Thoracic aorta (tissue), 2 donors: Measurements from ENCODE around the gene MME. TPM values are rescaled to one million over a fixed set of nuclear protein-coding genes. Genes with fewer than 3 reads are reported as not detected.

ENCODE experiments used
- ATAC-seq: fragments of 150-250 bp; one replicate; pipeline ENCODE4 v1.8.0; 2017; ENCODE audit warnings: low read depth; ENCODE audit not compliant: insufficient number of reproducible peaks, low FRiP score
- DNase-seq: peaks from one replicate; pipeline ENCODE4 v3.0.0-alpha.2; 2020; ENCODE audit warnings: low spot score
- H3K27ac ChIP-seq, 2 donors: fragments of 200-600 bp; sonication (generic); 1 replicate in 1 of 2; 2 replicates in 1 of 2; pipeline ENCODE4 v1.5.1; 2016; ENCODE audit warnings: mild to moderate bottlenecking in 2 of 2, moderate library complexity in 2 of 2
- H3K27me3 ChIP-seq: fragments of 200-600 bp; sonication (generic); replicated peaks from 2 replicates; pipeline ENCODE4 v1.6.0; 2016; ENCODE audit warnings: mild to moderate bottlenecking; ENCODE audit not compliant: insufficient read depth
- H3K36me3 ChIP-seq: fragments of 200-600 bp; sonication (generic); one replicate; pipeline ENCODE4 v1.5.1; 2016
- H3K4me1 ChIP-seq, 2 donors: fragments of 200-600 bp; sonication (generic); 1 replicate in 1 of 2; 2 replicates in 1 of 2; pipeline versions ENCODE4 v1.5.1 to v1.6.0; 2016; ENCODE audit warnings: low read depth in 2 of 2, mild to moderate bottlenecking in 1 of 2; ENCODE audit not compliant: control insufficient read depth in 1 of 2
- H3K4me3 ChIP-seq: fragments of 200-600 bp; sonication (generic); 2 replicates; pipeline ENCODE4 v1.5.1; 2016; ENCODE audit warnings: mild to moderate bottlenecking
- H3K9me3 ChIP-seq: fragments of 200-600 bp; sonication (generic); 2 replicates; pipeline ENCODE4 v1.5.1; 2016
- total RNA-seq, 2 donors: library from RNA; depleted of rRNA; stranded (reverse); fragments of >200 nt; gene quantifications; one replicate each; pipeline versions ENCODE4 v1.1.0 to v1.2.3, GENCODE V29; 2016
- TF ChIP-seq, protein P1 (sequence below): fragments of 200-600 bp; sonication (generic); IDR thresholded peaks from one replicate; pipeline ENCODE4 v1.5.1; 2019; ENCODE audit warnings: antibody characterized with exemption

Gene MME
- total RNA-seq, 2 donors from 2014 or later, result 3.6 to 4.3 TPM

DNA sequence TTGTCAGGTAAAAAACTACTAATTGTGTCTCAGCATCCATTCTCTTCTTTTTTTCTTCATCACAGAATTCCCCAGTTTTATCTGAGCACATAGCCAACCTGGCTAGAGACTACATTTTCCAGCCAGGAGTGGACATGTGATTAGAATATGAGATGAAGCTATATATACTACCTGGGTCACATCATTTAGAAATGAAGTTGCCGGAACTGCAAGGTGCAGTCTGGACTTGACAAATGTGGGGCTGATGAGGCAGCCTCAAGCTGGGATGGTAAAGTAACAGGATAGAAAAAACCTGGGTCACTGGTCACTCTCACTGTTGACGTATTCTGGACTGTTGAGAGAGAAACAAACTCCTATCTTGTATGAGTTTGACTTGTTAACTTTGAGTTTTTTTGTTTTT, 113.7 kb downstream of the MME start:
- H3K27me3 ChIP-seq, result no peaks in the 10 kb centered on the region
- DNase-seq, result no peak
- no peak for ATAC-seq
- TF ChIP-seq, protein P1, sequence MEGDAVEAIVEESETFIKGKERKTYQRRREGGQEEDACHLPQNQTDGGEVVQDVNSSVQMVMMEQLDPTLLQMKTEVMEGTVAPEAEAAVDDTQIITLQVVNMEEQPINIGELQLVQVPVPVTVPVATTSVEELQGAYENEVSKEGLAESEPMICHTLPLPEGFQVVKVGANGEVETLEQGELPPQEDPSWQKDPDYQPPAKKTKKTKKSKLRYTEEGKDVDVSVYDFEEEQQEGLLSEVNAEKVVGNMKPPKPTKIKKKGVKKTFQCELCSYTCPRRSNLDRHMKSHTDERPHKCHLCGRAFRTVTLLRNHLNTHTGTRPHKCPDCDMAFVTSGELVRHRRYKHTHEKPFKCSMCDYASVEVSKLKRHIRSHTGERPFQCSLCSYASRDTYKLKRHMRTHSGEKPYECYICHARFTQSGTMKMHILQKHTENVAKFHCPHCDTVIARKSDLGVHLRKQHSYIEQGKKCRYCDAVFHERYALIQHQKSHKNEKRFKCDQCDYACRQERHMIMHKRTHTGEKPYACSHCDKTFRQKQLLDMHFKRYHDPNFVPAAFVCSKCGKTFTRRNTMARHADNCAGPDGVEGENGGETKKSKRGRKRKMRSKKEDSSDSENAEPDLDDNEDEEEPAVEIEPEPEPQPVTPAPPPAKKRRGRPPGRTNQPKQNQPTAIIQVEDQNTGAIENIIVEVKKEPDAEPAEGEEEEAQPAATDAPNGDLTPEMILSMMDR, result no peak
- no peaks in the 10 kb centered on the region for H3K4me1 ChIP-seq
- H3K36me3 ChIP-seq, result no peaks in the 10 kb centered on the region
- no peak overlapping the region for H3K27ac ChIP-seq
- no peak overlapping the region for H3K4me3 ChIP-seq
- H3K9me3 ChIP-seq, result no peaks in the 10 kb centered on the region

DNA sequence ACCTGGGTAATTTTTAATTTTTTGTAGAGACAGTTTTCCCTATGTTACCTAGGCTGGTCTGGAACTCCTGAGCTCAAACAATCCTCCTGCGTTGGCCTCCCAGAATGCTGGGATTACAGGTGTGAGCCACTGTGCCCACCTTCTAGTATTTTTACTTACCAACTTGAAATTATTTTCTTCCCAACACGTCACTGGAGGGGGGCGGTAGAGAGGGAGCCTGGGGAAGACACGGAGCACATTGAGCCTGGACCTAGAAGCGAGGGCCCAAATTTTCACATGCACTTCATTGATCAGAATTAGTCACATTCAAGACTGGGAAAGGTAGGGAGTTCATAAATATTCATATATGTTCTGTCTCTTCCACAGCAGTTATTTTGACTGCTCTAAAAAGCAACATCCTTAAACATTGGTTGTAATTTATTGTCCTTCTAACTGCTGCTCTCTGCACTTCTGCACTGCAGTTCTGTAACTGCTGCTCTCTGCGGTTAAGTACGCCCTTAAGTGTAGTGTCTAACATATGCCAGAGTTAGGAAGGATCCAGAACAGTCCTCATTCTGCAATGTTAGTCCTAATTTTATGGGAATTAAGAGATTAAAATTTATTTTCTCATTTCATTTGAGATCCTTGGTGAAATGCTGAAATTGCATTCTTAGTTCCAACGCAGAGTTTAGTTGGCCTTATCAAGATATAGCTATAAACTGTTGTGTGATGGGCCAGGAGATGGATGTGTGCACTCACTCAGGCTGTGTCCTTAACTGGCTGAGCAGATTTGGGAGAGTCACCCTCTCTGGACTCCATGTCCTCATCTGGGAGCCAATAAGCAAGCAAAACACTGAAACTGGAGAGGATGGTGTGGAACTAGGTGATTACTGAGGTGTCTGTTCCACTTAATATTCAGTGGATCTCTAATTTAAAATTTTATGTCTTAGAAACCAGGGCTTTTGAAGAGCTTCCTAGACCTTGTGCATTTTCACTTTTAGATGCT, 115.1 kb downstream of the MME start:
- TF ChIP-seq, protein P1, result no peak
- Histone ChIP-seq H3K27ac (no peak overlapping the region), H3K36me3 (no peaks in the 10 kb centered on the region), H3K4me1 (no peaks in the 10 kb centered on the region), H3K4me3 (no peak overlapping the region), H3K27me3 (no peaks in the 10 kb centered on the region), H3K9me3 (no peaks in the 10 kb centered on the region)
- DNase-seq, result no peak
- ATAC-seq, result no peak

DNA sequence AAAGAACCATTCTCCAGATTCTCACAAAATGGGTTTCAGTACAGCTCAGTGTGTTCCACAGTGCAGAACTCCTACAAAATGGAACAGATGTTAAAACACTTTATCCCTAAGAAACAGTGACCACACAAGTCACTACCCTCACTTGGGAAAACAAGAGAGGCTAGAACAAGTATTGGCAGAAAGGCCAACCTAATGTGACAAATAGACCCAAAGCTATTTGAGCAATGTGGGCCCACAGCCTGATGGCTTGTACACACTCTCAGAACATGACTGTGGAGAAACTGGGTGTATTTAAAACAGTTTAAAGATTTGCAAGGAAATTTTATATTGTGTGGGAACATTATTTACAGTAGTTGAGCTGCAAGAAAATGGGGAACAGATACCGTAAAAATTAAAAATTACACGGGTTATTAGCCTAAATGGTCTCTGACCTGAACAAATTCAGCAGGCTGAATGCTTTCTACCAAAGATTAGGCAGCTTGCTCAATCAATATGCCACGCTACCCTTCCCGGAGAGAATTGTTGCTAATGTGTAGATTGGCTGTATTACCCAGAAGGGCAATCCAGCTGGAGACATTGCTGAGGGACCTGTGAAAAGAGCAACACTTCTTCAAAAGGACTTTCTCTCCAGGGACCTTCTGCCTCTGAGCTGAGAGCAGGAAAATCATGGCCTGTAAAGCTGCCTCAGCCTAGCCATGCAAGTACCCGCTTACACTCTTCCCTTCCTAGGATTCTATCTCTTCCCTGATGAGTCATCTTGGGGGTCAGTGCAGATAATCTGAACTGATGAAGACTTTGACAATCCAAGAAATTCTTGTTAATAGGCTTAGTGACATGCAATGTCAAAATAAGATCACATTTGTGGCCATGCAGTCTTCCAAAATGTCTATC, 116.3 kb downstream of the MME start:
- Histone ChIP-seq H3K36me3 (no peaks in the 10 kb centered on the region), H3K9me3 (no peaks in the 10 kb centered on the region), H3K27ac (no peak overlapping the region), H3K4me1 (no peaks in the 10 kb centered on the region), H3K27me3 (no peaks in the 10 kb centered on the region), H3K4me3 (no peak overlapping the region)
- no peak for DNase-seq
- no peak for ATAC-seq
- TF ChIP-seq, protein P1, result no peak

DNA sequence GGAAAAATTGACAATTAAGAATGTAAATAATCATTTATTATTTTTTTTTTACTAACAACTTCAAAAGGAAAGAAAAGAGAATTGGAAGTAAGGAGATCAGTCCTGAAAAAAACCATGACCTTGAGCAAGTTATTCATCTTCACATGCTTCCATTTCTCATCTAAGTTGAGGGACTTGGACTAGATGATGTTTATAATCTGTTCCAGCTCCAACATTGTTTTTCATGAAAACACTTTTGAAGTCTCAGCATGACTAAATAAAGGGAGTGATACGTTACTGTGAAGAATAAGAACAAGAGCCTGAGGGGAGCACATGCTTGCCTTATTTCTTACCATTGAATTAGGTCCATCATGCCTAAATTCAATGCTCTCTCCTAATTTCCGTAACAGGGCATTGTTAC, 117.7 kb downstream of the MME start:
- TF ChIP-seq, protein P1, result no peak
- ATAC-seq (no peak), DNase-seq (no peak)
- H3K27ac ChIP-seq, result no peak overlapping the region
- H3K9me3 ChIP-seq, result no peaks in the 10 kb centered on the region
- no peaks in the 10 kb centered on the region for H3K4me1 ChIP-seq
- H3K36me3 ChIP-seq, result no peaks in the 10 kb centered on the region
- H3K4me3 ChIP-seq, result no peak overlapping the region
- no peaks in the 10 kb centered on the region for H3K27me3 ChIP-seq

DNA sequence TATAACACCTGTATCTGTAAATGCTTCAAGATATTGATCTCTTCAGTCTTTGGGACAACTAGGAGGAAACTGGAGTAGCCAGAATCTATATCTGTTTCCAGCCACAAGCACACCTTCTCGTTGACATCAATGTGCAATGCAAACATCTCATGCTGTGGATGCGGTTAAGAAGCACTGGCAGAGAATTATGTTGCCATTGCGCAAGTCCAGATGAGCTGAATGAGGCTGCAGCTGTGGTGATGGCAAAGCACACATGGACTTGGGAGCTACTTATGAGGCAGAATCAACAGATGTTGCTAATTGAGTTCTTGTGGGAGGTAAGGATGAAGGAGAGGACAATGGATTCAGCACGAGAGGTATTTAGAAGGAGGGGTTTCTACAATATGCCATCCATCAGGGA, 122.5 kb downstream of the MME start:
- TF ChIP-seq, protein P1, result no peak
- no peaks in the 10 kb centered on the region for H3K27me3 ChIP-seq
- no peaks in the 10 kb centered on the region for H3K9me3 ChIP-seq
- H3K4me1 ChIP-seq, result no peaks in the 10 kb centered on the region
- no peak for DNase-seq
- no peaks in the 10 kb centered on the region for H3K36me3 ChIP-seq
- H3K27ac ChIP-seq, result no peak overlapping the region
- ATAC-seq, result no peak
- H3K4me3 ChIP-seq, result no peak overlapping the region
